Peyer's patch (tissue), 4 donors: ENCODE results near the gene DEAF1.

Experiments used
- POLR2A ChIP-seq, 2 donors: fragments of 450-650 bp; IDR thresholded peaks; one replicate each; pipeline ENCODE4 v1.5.1; 2017; ENCODE audit warnings: antibody characterized with exemption in 2 of 2, mild to moderate bottlenecking in 2 of 2, moderate library complexity in 2 of 2
- TF ChIP-seq, protein P1 (sequence below), 6 experiments: fragments of 450-650 bp in 4 of 6; fragments of 200-600 bp in 2 of 6; sonication (generic) in 1 of 6; IDR thresholded peaks; one replicate each; pipeline ENCODE4 v1.5.1; 2017 to 2019; ENCODE audit warnings: antibody characterized with exemption in 6 of 6, mild to moderate bottlenecking in 3 of 6, moderate library complexity in 1 of 6

- TF ChIP-seq POLR2A (IDR thresholded peaks at IDR 0.05): no peak
- TF ChIP-seq, protein P1, sequence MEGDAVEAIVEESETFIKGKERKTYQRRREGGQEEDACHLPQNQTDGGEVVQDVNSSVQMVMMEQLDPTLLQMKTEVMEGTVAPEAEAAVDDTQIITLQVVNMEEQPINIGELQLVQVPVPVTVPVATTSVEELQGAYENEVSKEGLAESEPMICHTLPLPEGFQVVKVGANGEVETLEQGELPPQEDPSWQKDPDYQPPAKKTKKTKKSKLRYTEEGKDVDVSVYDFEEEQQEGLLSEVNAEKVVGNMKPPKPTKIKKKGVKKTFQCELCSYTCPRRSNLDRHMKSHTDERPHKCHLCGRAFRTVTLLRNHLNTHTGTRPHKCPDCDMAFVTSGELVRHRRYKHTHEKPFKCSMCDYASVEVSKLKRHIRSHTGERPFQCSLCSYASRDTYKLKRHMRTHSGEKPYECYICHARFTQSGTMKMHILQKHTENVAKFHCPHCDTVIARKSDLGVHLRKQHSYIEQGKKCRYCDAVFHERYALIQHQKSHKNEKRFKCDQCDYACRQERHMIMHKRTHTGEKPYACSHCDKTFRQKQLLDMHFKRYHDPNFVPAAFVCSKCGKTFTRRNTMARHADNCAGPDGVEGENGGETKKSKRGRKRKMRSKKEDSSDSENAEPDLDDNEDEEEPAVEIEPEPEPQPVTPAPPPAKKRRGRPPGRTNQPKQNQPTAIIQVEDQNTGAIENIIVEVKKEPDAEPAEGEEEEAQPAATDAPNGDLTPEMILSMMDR (IDR thresholded peaks at IDR 0.05): no peak
Measured at GRCh38 chr11:680970-681369, 14.1 kb downstream of the DEAF1 start.
